Measurements from ENCODE around the gene SLC5A10.
"Not testable (repeated sequence)": the region's sequence is repeated elsewhere in the genome, so short reads cannot be mapped to it uniquely, and the experiment has no call there.

The SLC5A10 gene

GRCh38 chr17:19031729-19032128 lies 79.8 kb downstream of the SLC5A10 start:
- DNase-seq (ENCODE audit: extremely low spot score); CTCF ChIA-PET; POLR2A ChIA-PET: not testable (repeated sequence)
- peak; percentile 58 for TF ChIP-seq CTCF (IDR thresholded peaks at IDR 0.05; ENCODE audit: control extremely low read depth, extremely low read depth, low read depth, missing control alignments)

GRCh38 chr17:19032377-19032988 lies 80.5 kb downstream of the SLC5A10 start:
- POLR2A ChIA-PET; DNase-seq (ENCODE audit: extremely low spot score); CTCF ChIA-PET: not testable (repeated sequence)

- POLR2A ChIA-PET; CTCF ChIA-PET; DNase-seq (ENCODE audit: extremely low spot score): not testable (repeated sequence)
Measured at GRCh38 chr17:19036186-19036585, 84.2 kb downstream of the SLC5A10 start.

GRCh38 chr17:19037547-19037946 lies 85.6 kb downstream of the SLC5A10 start:
- CTCF ChIA-PET; DNase-seq (ENCODE audit: extremely low spot score); POLR2A ChIA-PET: not testable (repeated sequence)

- DNase-seq (ENCODE audit: extremely low spot score); CTCF ChIA-PET; POLR2A ChIA-PET: not testable (repeated sequence)
Measured at GRCh38 chr17:19038007-19038406, 86.0 kb downstream of the SLC5A10 start.

GRCh38 chr17:19038730-19039129 lies 86.8 kb downstream of the SLC5A10 start:
- DNase-seq (ENCODE audit: extremely low spot score); CTCF ChIA-PET; POLR2A ChIA-PET: not testable (repeated sequence)

- POLR2A ChIA-PET; CTCF ChIA-PET; DNase-seq (ENCODE audit: extremely low spot score): not testable (repeated sequence)
Measured at GRCh38 chr17:19040350-19040749, 88.4 kb downstream of the SLC5A10 start.

GRCh38 chr17:19041871-19042270 lies 89.9 kb downstream of the SLC5A10 start:
- CTCF ChIA-PET; POLR2A ChIA-PET; DNase-seq (ENCODE audit: extremely low spot score): not testable (repeated sequence)

- DNase-seq (ENCODE audit: extremely low spot score); POLR2A ChIA-PET; CTCF ChIA-PET: not testable (repeated sequence)
Measured at GRCh38 chr17:19042369-19042768, 90.4 kb downstream of the SLC5A10 start.

- CTCF ChIA-PET; POLR2A ChIA-PET; DNase-seq (ENCODE audit: extremely low spot score): not testable (repeated sequence)
Measured at GRCh38 chr17:19043032-19043431, 91.1 kb downstream of the SLC5A10 start.

- POLR2A ChIA-PET; CTCF ChIA-PET; DNase-seq (ENCODE audit: extremely low spot score): not testable (repeated sequence)
Measured at GRCh38 chr17:19044643-19045042, 92.7 kb downstream of the SLC5A10 start.

GRCh38 chr17:19046782-19047375 lies 94.9 kb downstream of the SLC5A10 start, which contains the start of gene GRAP:
GRAP (minus strand) TSS chr17:19046957; CDS start chr17:19046926, 31 bp downstream.
- POLR2A ChIA-PET; DNase-seq (ENCODE audit: extremely low spot score); CTCF ChIA-PET: not testable (repeated sequence)

GRCh38 chr17:19047510-19047909 lies 95.5 kb downstream of the SLC5A10 start:
- CTCF ChIA-PET; DNase-seq (ENCODE audit: extremely low spot score); POLR2A ChIA-PET: not testable (repeated sequence)

GRCh38 chr17:19048826-19049225 lies 96.9 kb downstream of the SLC5A10 start:
- POLR2A ChIA-PET; CTCF ChIA-PET; DNase-seq (ENCODE audit: extremely low spot score): not testable (repeated sequence)

GRCh38 chr17:19055447-19055846 lies 103.5 kb downstream of the SLC5A10 start:
- POLR2A ChIA-PET; CTCF ChIA-PET; DNase-seq (ENCODE audit: extremely low spot score): not testable (repeated sequence)

- DNase-seq (ENCODE audit: extremely low spot score); POLR2A ChIA-PET; CTCF ChIA-PET: not testable (repeated sequence)
Measured at GRCh38 chr17:19062009-19062717, 110.2 kb downstream of the SLC5A10 start.

GRCh38 chr17:19062718-19063325 lies 110.9 kb downstream of the SLC5A10 start:
- POLR2A ChIA-PET; CTCF ChIA-PET; DNase-seq (ENCODE audit: extremely low spot score): not testable (repeated sequence)

Data from GM10248 (cell line).